Endothelial cell of umbilical vein (primary cell): ENCODE results near the gene KRTCAP2. TPM values are rescaled to one million over a fixed set of nuclear protein-coding genes. Genes with fewer than 3 reads are reported as not detected.

Experiments
- BruUV-seq: library from RNA; stranded (reverse); fragments of 400-500 nt; replicated peaks from 2 replicates; lab custom pipeline; 2021; lab: Mats Ljungman, UMichigan
- CTCF ChIA-PET: fragments of 300-600, 350-600 bp; sonication (Branson Sonifier 250); formaldehyde crosslinking; loops from one replicate; lab custom pipeline; 2021; ENCODE audit warnings: antibody characterized with exemption, inconsistent platforms; lab: Charles Lee
- POLR2A ChIA-PET: fragments of 300-600, 350-600 bp; sonication (Branson Sonifier 250); formaldehyde crosslinking; loops from one replicate; lab custom pipeline; 2021; ENCODE audit warnings: antibody characterized with exemption, inconsistent platforms; lab: Charles Lee
- DNase-seq: peaks from one replicate; pipeline ENCODE4 v3.0.0-alpha.2; 2011; ENCODE audit warnings: low read depth, low spot score
- FAIRE-seq: peaks from 2 replicates; lab custom pipeline; 2011; peaks lifted over from hg19 to GRCh38; lab: Jason Lieb, UNC
- H2AFZ ChIP-seq: 2 replicates; pipeline ENCODE4 v1.6.0; 2012; ENCODE audit warnings: low read depth, low read length, control low read depth, inconsistent platforms
- H3K27ac ChIP-seq: 2 replicates; pipeline ENCODE4 v1.5.1; 2011; ENCODE audit warnings: low read depth, mild to moderate bottlenecking, control low read depth, low read length, moderate library complexity; ENCODE audit not compliant: insufficient read depth
- H3K27me3 ChIP-seq, 2 experiments: 2 replicates each; pipeline versions ENCODE4 v1.6.0 to v1.6.1; 2011; ENCODE audit warnings: low read length in 2 of 2, mixed read lengths in 1 of 2; ENCODE audit not compliant: control insufficient read depth in 2 of 2, insufficient read depth in 2 of 2
- H3K36me3 ChIP-seq, 2 experiments: 2 replicates in 1 of 2; 3 replicates in 1 of 2; pipeline ENCODE4 v1.5.1; 2011; ENCODE audit warnings: low read length in 2 of 2, mild to moderate bottlenecking in 1 of 2, moderate library complexity in 1 of 2; ENCODE audit not compliant: control insufficient read depth in 2 of 2, insufficient read depth in 2 of 2; ENCODE audit errors: extremely low read depth in 1 of 2
- H3K4me1 ChIP-seq: 3 replicates; pipeline ENCODE4 v1.5.1; 2011; ENCODE audit warnings: mild to moderate bottlenecking, low read length; ENCODE audit not compliant: control insufficient read depth, insufficient read depth; ENCODE audit errors: extremely low read depth
- H3K4me2 ChIP-seq: 2 replicates; pipeline ENCODE4 v1.6.1; 2011; ENCODE audit warnings: low read length, control low read depth, mixed read lengths; ENCODE audit not compliant: insufficient read depth
- H3K4me3 ChIP-seq, 3 experiments: fragments of 200-600 bp in 1 of 3; sonication (generic), shearing (Covaris generic) in 1 of 3; replicated peaks in 1 of 3; 2 replicates each; pipeline ENCODE4 v1.5.1; 2011 to 2016; ENCODE audit warnings: control low read depth in 3 of 3, low read length in 3 of 3, mild to moderate bottlenecking in 2 of 3, inconsistent platforms in 1 of 3, low read depth in 1 of 3, moderate library complexity in 1 of 3; ENCODE audit not compliant: insufficient read depth in 1 of 3
- H3K79me2 ChIP-seq: 2 replicates; pipeline ENCODE4 v1.6.0; 2012; ENCODE audit warnings: low read length, inconsistent platforms; ENCODE audit not compliant: control insufficient read depth, insufficient read depth
- H3K9ac ChIP-seq: replicated peaks from 2 replicates; pipeline ENCODE3; 2011; ENCODE audit warnings: low read length, control low read depth; ENCODE audit not compliant: insufficient read depth; ENCODE audit errors: extremely low read depth
- H3K9me1 ChIP-seq: replicated peaks from 3 replicates; pipeline ENCODE4 v1.6.0; 2011; ENCODE audit warnings: mild to moderate bottlenecking, low read length; ENCODE audit not compliant: control insufficient read depth, insufficient read depth; ENCODE audit errors: extremely low read depth
- H3K9me3 ChIP-seq: replicated peaks from 2 replicates; pipeline ENCODE4 v1.5.1; 2012; ENCODE audit warnings: low read length, inconsistent platforms; ENCODE audit not compliant: control insufficient read depth, insufficient read depth
- H4K20me1 ChIP-seq: replicated peaks from 2 replicates; pipeline ENCODE3; 2011; ENCODE audit warnings: mild to moderate bottlenecking, low read length; ENCODE audit not compliant: control insufficient read depth, insufficient read depth; ENCODE audit errors: extremely low read depth
- EZH2 ChIP-seq: IDR thresholded peaks from 2 replicates; pipeline ENCODE4 v1.6.1; 2012; ENCODE audit warnings: borderline replicate concordance, low read depth, mild to moderate bottlenecking, moderate library complexity, low read length, inconsistent platforms; ENCODE audit not compliant: severe bottlenecking
- FOS ChIP-seq: IDR thresholded peaks from 2 replicates; pipeline ENCODE4 v1.6.1; 2011; ENCODE audit warnings: mild to moderate bottlenecking, low read length, moderate library complexity, borderline replicate concordance; ENCODE audit not compliant: insufficient read depth
- GATA2 ChIP-seq: IDR thresholded peaks from 2 replicates; pipeline ENCODE4 v1.7.0; 2011; ENCODE audit warnings: low read depth, mild to moderate bottlenecking, moderate library complexity, mixed read lengths, low read length; ENCODE audit not compliant: insufficient read length, insufficient read depth
- JUN ChIP-seq: IDR thresholded peaks from 2 replicates; pipeline ENCODE4 v1.6.1; 2011; ENCODE audit warnings: borderline replicate concordance, low read depth; ENCODE audit not compliant: insufficient read length, insufficient read depth
- MYC ChIP-seq: IDR thresholded peaks from one replicate; pipeline ENCODE4 v1.6.1; 2011; ENCODE audit warnings: mild to moderate bottlenecking, low read depth, low read length
- POLR2A ChIP-seq: IDR thresholded peaks from 2 replicates; pipeline ENCODE4 v1.6.1; 2012; ENCODE audit warnings: low read depth, mild to moderate bottlenecking, control low read depth, low read length
- POLR2AphosphoS5 ChIP-seq: IDR thresholded peaks from 2 replicates; pipeline ENCODE4 v1.6.1; 2012; ENCODE audit warnings: low read depth, mild to moderate bottlenecking, control low read depth, low read length, moderate library complexity; ENCODE audit not compliant: insufficient read depth
- dilution Hi-C: fragments of 300-500 bp; cut with MboI; formaldehyde crosslinking; loops from one replicate; pipeline ENCODE4 v1.15.0; 2019; ENCODE audit warnings: low sequenced_read_pairs; ENCODE audit not compliant: extremely low pct_ligation_motif_present
- intact Hi-C: fragments of 100-400 bp; cut with micrococcal nuclease; formaldehyde crosslinking; loops from one replicate; pipeline ENCODE4 v1.10.0; 2022
- polyA plus RNA-seq, 4 experiments: library from polyadenylated mRNA; depleted of rRNA in 3 of 4; stranded (reverse) in 3 of 4; unstranded in 1 of 4; fragments of >200 nt; gene quantifications; 2 replicates each; pipeline versions ENCODE4 v1.2.1 to v1.2.3, GENCODE V29; 2011 to 2012; ENCODE audit warnings: missing spikeins in 1 of 4
- total RNA-seq: library from RNA; stranded (reverse); gene quantifications from 2 replicates; pipeline ENCODE4 v1.2.3, GENCODE V29; 2021
- TF ChIP-seq, protein P1 (sequence below): IDR thresholded peaks from 2 replicates; pipeline ENCODE4 v1.6.1; 2011; ENCODE audit not compliant: insufficient read depth, insufficient read length
- TF ChIP-seq, protein P2 (sequence below), 2 donors: IDR thresholded peaks; 1 replicate in 1 of 2; 2 replicates in 1 of 2; pipeline ENCODE4 v1.5.1; 2011; ENCODE audit warnings: low read length in 2 of 2, mild to moderate bottlenecking in 2 of 2, moderate library complexity in 2 of 2, control low read depth in 1 of 2, inconsistent platforms in 1 of 2, low read depth in 1 of 2; ENCODE audit not compliant: insufficient read depth in 1 of 2; ENCODE audit errors: extremely low read depth in 1 of 2

The KRTCAP2 gene
- total and polyA plus RNA-seq, 2 donors (not counting 3 experiments of a cell fraction or from before 2014, with no cell fraction given): 207 to 362 TPM

DNA sequence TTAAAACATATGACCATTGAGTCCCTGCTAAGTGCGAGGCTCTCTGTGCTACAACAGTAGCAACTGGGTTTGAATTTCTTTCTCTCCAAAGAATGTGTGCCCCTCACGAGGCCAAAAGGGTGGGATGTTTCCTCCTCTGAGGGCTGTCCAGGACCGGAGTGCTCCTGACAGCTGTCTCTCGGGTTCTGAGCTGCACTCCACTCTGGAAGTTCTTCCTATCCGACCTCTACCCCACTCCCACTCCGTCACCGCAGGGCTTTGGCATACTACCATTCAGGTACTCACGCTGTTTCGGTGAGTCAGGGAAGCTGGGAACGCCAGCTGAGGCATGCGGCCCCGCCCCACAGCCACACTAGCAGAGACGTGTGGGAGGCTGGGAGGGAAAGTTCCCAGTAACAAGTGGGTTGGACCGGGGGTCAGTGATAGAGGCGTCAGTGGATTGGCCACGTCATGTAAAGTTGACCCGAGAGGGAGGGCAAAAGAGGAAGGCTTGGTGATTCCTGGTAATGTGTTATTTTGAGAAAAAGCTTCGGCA, 38.2 kb downstream of the KRTCAP2 start:
- peaks cover 52% of the 10 kb centered on the region for H3K4me1 ChIP-seq
- H3K4me3 ChIP-seq: peak overlapping the region; percentile 17 to 62 (median 27)
- peaks cover 41% of the 10 kb centered on the region for H3K79me2 ChIP-seq
- intact Hi-C loops: loop anchor here (1.0 kb wide), 3 partner anchors 8 to 41 kb away; partner anchors contain the start of gene EFNA1
- peak; percentile 96 for FAIRE-seq
- H3K27me3 ChIP-seq: no peaks in the 10 kb centered on the region
- POLR2A ChIA-PET: interaction anchor here (1.3 to 1.5 kb wide), 2 partner anchors 32 to 38 kb away, joined by 3 to 4 read pairs; partner anchors contain the start of gene KRTCAP2
- H3K9me3 ChIP-seq: no peaks in the 10 kb centered on the region
- peaks cover 22 to 33% of the 10 kb centered on the region in 2 experiments for H3K36me3 ChIP-seq
- BruUV-seq: TSS peak; percentile 66
- peak overlapping the region; percentile 82 for H3K4me2 ChIP-seq
- no peaks in the 10 kb centered on the region for H3K9me1 ChIP-seq
- peak; percentile 96 for DNase-seq
- CTCF ChIA-PET: interaction anchor here (0.9 to 15.5 kb wide), 9 partner anchors 11 to 59 kb away, joined by 3 to 204 read pairs (median 5); partner anchors contain the start of gene KRTCAP2
- peak overlapping the region; percentile 91 for H3K9ac ChIP-seq
- H2AFZ ChIP-seq: no peak overlapping the region
- dilution Hi-C loops: no loop called here
- TF ChIP-seq, protein P1, sequence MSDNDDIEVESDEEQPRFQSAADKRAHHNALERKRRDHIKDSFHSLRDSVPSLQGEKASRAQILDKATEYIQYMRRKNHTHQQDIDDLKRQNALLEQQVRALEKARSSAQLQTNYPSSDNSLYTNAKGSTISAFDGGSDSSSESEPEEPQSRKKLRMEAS: peak; percentile 58
- TF ChIP-seq JUN: no peak
- no peak for TF ChIP-seq MYC
- TF ChIP-seq POLR2A: no peak
- TF ChIP-seq POLR2AphosphoS5: no peak
- TF ChIP-seq, protein P2, sequence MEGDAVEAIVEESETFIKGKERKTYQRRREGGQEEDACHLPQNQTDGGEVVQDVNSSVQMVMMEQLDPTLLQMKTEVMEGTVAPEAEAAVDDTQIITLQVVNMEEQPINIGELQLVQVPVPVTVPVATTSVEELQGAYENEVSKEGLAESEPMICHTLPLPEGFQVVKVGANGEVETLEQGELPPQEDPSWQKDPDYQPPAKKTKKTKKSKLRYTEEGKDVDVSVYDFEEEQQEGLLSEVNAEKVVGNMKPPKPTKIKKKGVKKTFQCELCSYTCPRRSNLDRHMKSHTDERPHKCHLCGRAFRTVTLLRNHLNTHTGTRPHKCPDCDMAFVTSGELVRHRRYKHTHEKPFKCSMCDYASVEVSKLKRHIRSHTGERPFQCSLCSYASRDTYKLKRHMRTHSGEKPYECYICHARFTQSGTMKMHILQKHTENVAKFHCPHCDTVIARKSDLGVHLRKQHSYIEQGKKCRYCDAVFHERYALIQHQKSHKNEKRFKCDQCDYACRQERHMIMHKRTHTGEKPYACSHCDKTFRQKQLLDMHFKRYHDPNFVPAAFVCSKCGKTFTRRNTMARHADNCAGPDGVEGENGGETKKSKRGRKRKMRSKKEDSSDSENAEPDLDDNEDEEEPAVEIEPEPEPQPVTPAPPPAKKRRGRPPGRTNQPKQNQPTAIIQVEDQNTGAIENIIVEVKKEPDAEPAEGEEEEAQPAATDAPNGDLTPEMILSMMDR (IDR thresholded peaks at IDR 0.05; ENCODE audit: extremely low read depth in 1 of 2, insufficient read depth in 1 of 2, low read depth in 1 of 2, low read length in 2 of 2): no peak
- no peak for TF ChIP-seq EZH2
- TF ChIP-seq FOS: peak; percentile 30
- no peak for TF ChIP-seq GATA2
- peak overlapping the region; percentile 98 for H3K27ac ChIP-seq
- no peaks in the 10 kb centered on the region for H4K20me1 ChIP-seq
